PFSK-1 (cell line): ENCODE measurements around the gene NECTIN4.

Experiments
- FOXP2 ChIP-seq: optimal IDR thresholded peaks from 2 replicates; pipeline ENCODE3; 2011; ENCODE audit warnings: borderline replicate concordance, control low read depth, inconsistent platforms; ENCODE audit not compliant: insufficient read depth; ENCODE audit errors: extremely low read length, extremely low read depth
- POLR2AphosphoS5 ChIP-seq: IDR thresholded peaks from 2 replicates; pipeline ENCODE4 v1.6.1; 2012; ENCODE audit warnings: low read depth, mild to moderate bottlenecking, control low read depth, low read length, moderate library complexity
- REST ChIP-seq, 2 experiments: IDR thresholded peaks; 2 replicates each; pipeline versions ENCODE4 v1.6.1 to v1.8.0; 2011 to 2012; ENCODE audit warnings: low read depth in 2 of 2, low read length in 2 of 2, control low read depth in 1 of 2, inconsistent platforms in 1 of 2, mild to moderate bottlenecking in 1 of 2, moderate library complexity in 1 of 2; ENCODE audit not compliant: insufficient read depth in 1 of 2
- SIN3A ChIP-seq: IDR thresholded peaks from 2 replicates; pipeline ENCODE4 v1.6.1; 2012; ENCODE audit warnings: mild to moderate bottlenecking, low read length, moderate library complexity, borderline replicate concordance; ENCODE audit not compliant: insufficient read depth
- TAF1 ChIP-seq: IDR thresholded peaks from 2 replicates; pipeline ENCODE4 v1.6.1; 2012; ENCODE audit warnings: low read length, control low read depth, borderline replicate concordance; ENCODE audit not compliant: insufficient read depth

Gene NECTIN4

GRCh38 chr1:161098210-161099068, 9.1 kb upstream of the NECTIN4 start, which contains the start of gene KLHDC9:
Gene KLHDC9, plus strand, starts transcription at chr1:161098361. Its CDS starts 175 bp downstream, at chr1:161098536.
- TF ChIP-seq TAF1, result no peak
- TF ChIP-seq POLR2AphosphoS5, result no peak
- TF ChIP-seq SIN3A, result no peak
- TF ChIP-seq FOXP2, result no peak
- TF ChIP-seq REST (IDR thresholded peaks at IDR 0.05; ENCODE audit: insufficient read depth in 1 of 2, low read depth in 2 of 2, low read length in 2 of 2), result no peak

GRCh38 chr1:161096530-161096929, 7.2 kb upstream of the NECTIN4 start:
- no peak for TF ChIP-seq FOXP2
- no peak for TF ChIP-seq POLR2AphosphoS5
- TF ChIP-seq SIN3A, result no peak
- TF ChIP-seq REST (IDR thresholded peaks at IDR 0.05; ENCODE audit: insufficient read depth in 1 of 2, low read depth in 2 of 2, low read length in 2 of 2), result no peak
- no peak for TF ChIP-seq TAF1

- TF ChIP-seq REST (IDR thresholded peaks at IDR 0.05; ENCODE audit: insufficient read depth in 1 of 2, low read depth in 2 of 2, low read length in 2 of 2) (no peak), TAF1 (no peak), FOXP2 (no peak), SIN3A (no peak), POLR2AphosphoS5 (no peak)
Observed at GRCh38 chr1:161096015-161096414, 6.7 kb upstream of the NECTIN4 start.

GRCh38 chr1:161095230-161095629, 5.9 kb upstream of the NECTIN4 start:
- TF ChIP-seq POLR2AphosphoS5, result no peak
- TF ChIP-seq TAF1, result no peak
- TF ChIP-seq SIN3A, result no peak
- no peak for TF ChIP-seq REST (IDR thresholded peaks at IDR 0.05; ENCODE audit: insufficient read depth in 1 of 2, low read depth in 2 of 2, low read length in 2 of 2)
- no peak for TF ChIP-seq FOXP2

- no peak for TF ChIP-seq FOXP2
- TF ChIP-seq SIN3A, result no peak
- no peak for TF ChIP-seq POLR2AphosphoS5
- TF ChIP-seq TAF1, result no peak
- no peak for TF ChIP-seq REST (IDR thresholded peaks at IDR 0.05; ENCODE audit: insufficient read depth in 1 of 2, low read depth in 2 of 2, low read length in 2 of 2)
Observed at GRCh38 chr1:161094481-161094880, 5.1 kb upstream of the NECTIN4 start.
